ENCODE measurements around the gene DBNL.

DBNL gene

DNA sequence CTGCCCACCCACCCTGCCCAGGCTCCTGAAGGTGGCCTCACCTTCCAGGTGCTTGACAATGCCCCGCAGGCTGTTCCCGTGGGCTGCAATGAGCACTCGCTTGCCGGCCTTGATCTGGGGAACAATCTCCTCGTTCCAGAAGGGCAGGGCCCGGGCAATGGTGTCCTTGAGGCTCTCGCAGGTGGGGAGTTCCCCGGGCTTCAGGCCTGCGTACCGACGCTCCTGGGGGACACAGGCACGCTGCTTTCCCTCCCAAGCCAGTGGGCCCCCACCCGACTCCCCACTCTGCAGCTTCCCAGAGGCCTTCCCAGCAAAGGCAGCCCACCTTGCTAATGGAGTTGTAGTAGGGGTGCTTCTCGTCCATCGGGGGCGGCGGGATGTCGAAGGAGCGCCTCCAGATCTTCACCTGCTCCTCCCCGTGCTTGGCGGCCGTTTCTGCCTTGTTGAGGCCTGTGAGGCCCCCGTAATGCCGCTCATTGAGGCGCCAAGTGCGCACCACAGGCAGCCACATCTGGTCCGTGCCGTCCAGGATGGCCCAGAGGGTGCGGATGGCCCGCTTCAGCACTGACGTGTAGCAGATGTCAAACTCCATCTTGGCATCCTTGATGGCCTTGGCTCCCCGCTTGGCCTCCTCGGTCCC, 20.4 kb downstream of the DBNL start:
- TF ChIP-seq, protein P1, sequence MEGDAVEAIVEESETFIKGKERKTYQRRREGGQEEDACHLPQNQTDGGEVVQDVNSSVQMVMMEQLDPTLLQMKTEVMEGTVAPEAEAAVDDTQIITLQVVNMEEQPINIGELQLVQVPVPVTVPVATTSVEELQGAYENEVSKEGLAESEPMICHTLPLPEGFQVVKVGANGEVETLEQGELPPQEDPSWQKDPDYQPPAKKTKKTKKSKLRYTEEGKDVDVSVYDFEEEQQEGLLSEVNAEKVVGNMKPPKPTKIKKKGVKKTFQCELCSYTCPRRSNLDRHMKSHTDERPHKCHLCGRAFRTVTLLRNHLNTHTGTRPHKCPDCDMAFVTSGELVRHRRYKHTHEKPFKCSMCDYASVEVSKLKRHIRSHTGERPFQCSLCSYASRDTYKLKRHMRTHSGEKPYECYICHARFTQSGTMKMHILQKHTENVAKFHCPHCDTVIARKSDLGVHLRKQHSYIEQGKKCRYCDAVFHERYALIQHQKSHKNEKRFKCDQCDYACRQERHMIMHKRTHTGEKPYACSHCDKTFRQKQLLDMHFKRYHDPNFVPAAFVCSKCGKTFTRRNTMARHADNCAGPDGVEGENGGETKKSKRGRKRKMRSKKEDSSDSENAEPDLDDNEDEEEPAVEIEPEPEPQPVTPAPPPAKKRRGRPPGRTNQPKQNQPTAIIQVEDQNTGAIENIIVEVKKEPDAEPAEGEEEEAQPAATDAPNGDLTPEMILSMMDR (IDR thresholded peaks at IDR 0.05; ENCODE audit: insufficient read depth, low read length, poor library complexity, severe bottlenecking), result no peak
- no peak for DNase-seq (ENCODE audit: extremely low read depth, insufficient read length)

DNA sequence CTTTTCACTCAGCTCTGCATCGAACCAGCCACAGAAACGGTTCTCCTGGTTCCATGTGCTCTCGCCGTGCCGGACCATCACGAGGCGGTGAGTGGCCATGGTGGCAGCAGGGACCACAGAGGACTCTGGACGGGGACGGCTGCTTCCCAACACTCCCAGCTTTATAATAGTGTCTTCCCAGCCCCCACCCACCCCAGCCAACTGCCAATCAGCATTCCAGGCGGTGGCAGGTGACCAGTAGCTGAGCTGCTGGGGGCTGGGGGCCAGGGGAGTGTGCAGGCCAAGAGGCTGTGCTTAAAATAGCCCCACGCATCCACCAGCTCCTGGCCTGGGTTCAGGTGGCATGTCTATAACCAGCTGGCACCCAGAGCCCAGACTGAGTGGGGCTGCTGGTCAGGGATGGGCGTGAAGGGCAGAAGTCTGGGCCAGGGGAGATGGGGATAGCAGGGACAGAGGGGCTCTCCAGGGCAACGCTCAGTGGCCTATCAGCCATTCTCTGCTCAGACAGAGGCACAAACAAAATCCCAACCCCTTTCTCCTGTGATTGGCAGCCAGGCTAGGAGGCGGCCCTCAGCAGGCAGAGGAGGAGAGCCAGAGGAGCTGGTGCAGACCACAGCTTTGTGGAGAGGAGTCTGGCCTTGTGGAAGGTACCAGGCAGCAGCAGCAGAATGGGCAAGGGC, 21.1 kb downstream of the DBNL start, which contains the start of gene PGAM2:
PGAM2 (minus strand) TSS at position 137 of the 680 bp plus-strand sequence; CDS start at position 99, 38 bp downstream.
- Histone ChIP-seq H3K27me3 (replicated peaks; ENCODE audit: control insufficient read depth, insufficient read depth, low read length) (no peaks in the 10 kb centered on the region), H3K36me3 (ENCODE audit: control insufficient read depth, insufficient read depth, low read length) (peaks cover 10% of the 10 kb centered on the region), H3K4me3 (replicated peaks; ENCODE audit: low read depth, low read length) (no peak within 1 kb of the TSS)
- TF ChIP-seq, protein P1 (IDR thresholded peaks at IDR 0.05; ENCODE audit: insufficient read depth, low read length, poor library complexity, severe bottlenecking), result no peak
- no peak for DNase-seq (ENCODE audit: extremely low read depth, insufficient read length)

More for the DNA sequence above, 20.4 kb downstream of the DBNL start:
- H3K27me3 ChIP-seq (replicated peaks; ENCODE audit: control insufficient read depth, insufficient read depth, low read length), result no peaks in the 10 kb centered on the region
- peaks cover 13% of the 10 kb centered on the region for H3K36me3 ChIP-seq (ENCODE audit: control insufficient read depth, insufficient read depth, low read length)
- H3K4me3 ChIP-seq (replicated peaks; ENCODE audit: low read depth, low read length), result no peak overlapping the region

- no peak overlapping the region for H3K4me3 ChIP-seq (replicated peaks; ENCODE audit: low read depth, low read length)
- H3K36me3 ChIP-seq (ENCODE audit: control insufficient read depth, insufficient read depth, low read length), result peaks cover 7% of the 10 kb centered on the region
- H3K27me3 ChIP-seq (replicated peaks; ENCODE audit: control insufficient read depth, insufficient read depth, low read length), result no peaks in the 10 kb centered on the region
- TF ChIP-seq, protein P1 (IDR thresholded peaks at IDR 0.05; ENCODE audit: insufficient read depth, low read length, poor library complexity, severe bottlenecking), result no peak
- DNase-seq (ENCODE audit: extremely low read depth, insufficient read length), result no peak
These were observed 21.6 kb downstream of the DBNL start for GRCh38 chr7:44066111-44066460.

DNA sequence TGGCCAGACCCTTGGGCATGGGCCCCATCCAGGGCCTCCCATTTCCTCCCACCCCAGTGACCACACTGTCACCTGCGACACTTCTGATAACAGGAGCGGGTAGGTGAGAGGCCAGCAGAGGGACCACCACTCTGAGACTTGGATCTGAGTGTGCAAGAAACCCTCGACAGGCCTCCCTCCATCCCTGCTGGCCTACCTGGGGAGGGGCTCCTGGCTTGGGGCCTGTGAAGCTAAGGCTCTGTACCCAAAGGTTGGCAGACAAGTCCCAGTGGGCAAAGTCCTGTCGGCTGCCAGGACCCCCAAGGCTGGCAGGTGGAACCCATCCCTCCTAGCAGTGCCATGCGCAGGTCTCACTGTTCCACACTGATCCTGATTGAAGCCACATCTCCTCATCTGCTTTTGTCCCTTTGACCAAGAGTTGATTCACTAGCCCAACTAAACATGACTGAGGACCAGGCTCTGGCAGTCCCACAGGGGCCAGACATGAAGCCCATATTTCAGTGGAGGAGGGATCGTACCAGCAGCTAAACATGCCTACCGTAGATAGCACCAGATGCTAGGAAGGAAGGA, 22.1 kb downstream of the DBNL start:
- no peak overlapping the region for H3K4me3 ChIP-seq (replicated peaks; ENCODE audit: low read depth, low read length)
- TF ChIP-seq, protein P1 (IDR thresholded peaks at IDR 0.05; ENCODE audit: insufficient read depth, low read length, poor library complexity, severe bottlenecking), result no peak
- no peaks in the 10 kb centered on the region for H3K27me3 ChIP-seq (replicated peaks; ENCODE audit: control insufficient read depth, insufficient read depth, low read length)
- peaks cover 4% of the 10 kb centered on the region; the same call in 1 of the 2 replicates for H3K36me3 ChIP-seq (ENCODE audit: control insufficient read depth, insufficient read depth, low read length)
- no peak for DNase-seq (ENCODE audit: extremely low read depth, insufficient read length)

DNA sequence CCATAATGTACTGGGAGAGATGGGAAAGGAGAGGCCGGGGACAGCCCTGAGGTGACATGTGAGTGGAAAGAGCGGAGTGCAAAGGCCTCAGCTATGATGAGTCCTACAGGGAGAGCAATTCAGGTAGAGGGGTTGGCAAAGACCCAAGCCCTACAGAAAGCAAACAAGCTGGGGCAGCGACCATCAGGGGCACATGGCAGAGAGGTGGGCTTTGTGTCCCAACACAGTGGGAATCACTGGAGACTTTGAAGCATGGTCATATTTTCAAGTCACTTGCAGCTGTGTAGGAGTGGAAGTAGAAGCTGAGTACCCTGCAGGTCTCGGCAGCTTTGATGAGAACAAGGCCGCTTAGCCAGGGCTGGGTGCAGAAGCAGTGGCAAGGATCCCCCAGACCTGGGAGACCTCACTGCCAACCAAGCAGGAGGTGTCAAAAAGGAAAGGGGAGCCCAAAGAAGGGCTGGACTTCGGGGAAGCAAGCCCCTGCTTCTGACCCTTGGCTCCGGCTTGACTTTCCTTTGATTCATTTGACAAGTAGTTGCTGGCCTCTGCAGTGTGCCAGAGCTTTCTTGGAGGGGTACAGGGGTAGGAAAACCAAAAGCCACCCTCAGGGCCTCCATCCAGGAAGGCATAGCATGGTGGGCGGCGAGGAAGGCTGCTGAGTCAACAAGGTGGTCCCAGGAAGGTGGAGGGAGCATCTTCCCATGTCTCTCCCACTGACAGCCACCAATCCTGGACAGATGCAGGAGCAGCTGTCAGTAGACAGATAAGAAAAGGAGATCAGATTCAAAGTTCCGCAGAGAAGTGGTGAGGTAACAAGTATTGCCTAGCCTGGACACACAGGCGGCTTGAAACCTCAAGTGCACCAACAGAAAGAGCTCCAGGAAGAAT, 22.8 kb downstream of the DBNL start:
- DNase-seq (ENCODE audit: extremely low read depth, insufficient read length), result no peak
- Histone ChIP-seq H3K36me3 (ENCODE audit: control insufficient read depth, insufficient read depth, low read length) (no peaks in the 10 kb centered on the region; the same call in 1 of the 2 replicates), H3K4me3 (replicated peaks; ENCODE audit: low read depth, low read length) (no peak overlapping the region), H3K27me3 (replicated peaks; ENCODE audit: control insufficient read depth, insufficient read depth, low read length) (no peaks in the 10 kb centered on the region)
- TF ChIP-seq, protein P1 (IDR thresholded peaks at IDR 0.05; ENCODE audit: insufficient read depth, low read length, poor library complexity, severe bottlenecking), result no peak

Data from GM06990 (cell line).